Measurements from ENCODE around the gene KCNB1.
A peak's percentile ranks its signal among the peaks of the same experiment; 100 is the strongest.

KCNB1 gene

GRCh38 chr20:49446808-49447207, 35.7 kb downstream of the KCNB1 start:
- Histone ChIP-seq H3K4ac (ENCODE audit: low read length) (no peak overlapping the region), H3K23ac (ENCODE audit: low read depth, low read length, poor library complexity) (no peak overlapping the region), H2AFZ (ENCODE audit: low read length) (no peak overlapping the region), H4K91ac (ENCODE audit: low read depth, low read length, poor library complexity) (no peak overlapping the region), H2BK120ac (ENCODE audit: low read depth, low read length) (no peak overlapping the region), H2BK5ac (ENCODE audit: low read length) (no peak overlapping the region), H3K27me3 (ENCODE audit: control insufficient read depth in 3 of 3, insufficient read depth in 3 of 3, low read depth in 1 of 3, low read length in 3 of 3) (no peaks in the 10 kb centered on the region), H3K4me3 (ENCODE audit: low read length in 2 of 2) (no peak overlapping the region), H3K14ac (ENCODE audit: low read length) (no peak overlapping the region), H2BK15ac (ENCODE audit: low read length) (no peak overlapping the region), H3K18ac (ENCODE audit: low read length) (no peak overlapping the region), H3K4me2 (ENCODE audit: insufficient read depth, low read length, poor library complexity, severe bottlenecking) (no peak overlapping the region), H3K9me3 (replicated peaks in 1 of 2; ENCODE audit: control insufficient read depth in 2 of 2, insufficient read depth in 1 of 2, low read depth in 1 of 2, low read length in 2 of 2) (no peaks in the 10 kb centered on the region), H3K79me1 (ENCODE audit: low read depth, low read length) (no peaks in the 10 kb centered on the region), H4K8ac (ENCODE audit: low read depth, low read length) (no peak overlapping the region), H2BK12ac (ENCODE audit: low read length) (no peak overlapping the region), H3K4me1 (ENCODE audit: control insufficient read depth in 2 of 2, insufficient read depth in 1 of 2, low read depth in 1 of 2, low read length in 2 of 2) (peaks cover 17 to 21% of the 10 kb centered on the region in 2 donors), H3K9ac (ENCODE audit: low read depth, low read length, poor library complexity) (no peak overlapping the region), H2AK5ac (ENCODE audit: low read depth, low read length) (no peak overlapping the region), H3K27ac (replicated peaks; ENCODE audit: low read length) (no peak overlapping the region), H3K36me3 (replicated peaks in 1 of 2; ENCODE audit: control insufficient read depth in 2 of 2, insufficient read depth in 2 of 2, low read length in 2 of 2) (no peaks in the 10 kb centered on the region)
- DNase-seq (ENCODE audit: low spot score) = peak; percentile 36
- WGBS, 2 donors (ENCODE audit: extremely low coverage in 2 of 2, insufficient read length in 2 of 2, insufficient replicate concordance in 1 of 2) = no CpG with 5 or more reads among the region's 5 CpGs

GRCh38 chr20:49446080-49446479, 36.4 kb downstream of the KCNB1 start:
- no peak overlapping the region for H3K14ac ChIP-seq (ENCODE audit: low read length)
- no peak overlapping the region for H3K4ac ChIP-seq (ENCODE audit: low read length)
- H3K4me3 ChIP-seq (ENCODE audit: low read length in 2 of 2) = no peak overlapping the region
- H3K27me3 ChIP-seq (ENCODE audit: control insufficient read depth in 3 of 3, insufficient read depth in 3 of 3, low read depth in 1 of 3, low read length in 3 of 3) = no peaks in the 10 kb centered on the region
- no peak overlapping the region for H2BK120ac ChIP-seq (ENCODE audit: low read depth, low read length)
- no peaks in the 10 kb centered on the region for H3K79me1 ChIP-seq (ENCODE audit: low read depth, low read length)
- H3K9ac ChIP-seq (ENCODE audit: low read depth, low read length, poor library complexity) = peak overlapping the region; percentile 16
- no peaks in the 10 kb centered on the region for H3K36me3 ChIP-seq (replicated peaks in 1 of 2; ENCODE audit: control insufficient read depth in 2 of 2, insufficient read depth in 2 of 2, low read length in 2 of 2)
- no peak overlapping the region for H3K27ac ChIP-seq (replicated peaks; ENCODE audit: low read length)
- H3K9me3 ChIP-seq (replicated peaks in 1 of 2; ENCODE audit: control insufficient read depth in 2 of 2, insufficient read depth in 1 of 2, low read depth in 1 of 2, low read length in 2 of 2) = no peaks in the 10 kb centered on the region
- no CpG with 5 or more reads among the region's 3 CpGs for WGBS, 2 donors (ENCODE audit: extremely low coverage in 2 of 2, insufficient read length in 2 of 2, insufficient replicate concordance in 1 of 2)
- no peak overlapping the region for H4K91ac ChIP-seq (ENCODE audit: low read depth, low read length, poor library complexity)
- no peak overlapping the region for H2BK15ac ChIP-seq (ENCODE audit: low read length)
- H2AK5ac ChIP-seq (ENCODE audit: low read depth, low read length) = no peak overlapping the region
- H2AFZ ChIP-seq (ENCODE audit: low read length) = no peak overlapping the region
- no peak overlapping the region for H4K8ac ChIP-seq (ENCODE audit: low read depth, low read length)
- H2BK5ac ChIP-seq (ENCODE audit: low read length) = no peak overlapping the region
- H3K18ac ChIP-seq (ENCODE audit: low read length) = no peak overlapping the region
- H3K4me1 ChIP-seq (ENCODE audit: control insufficient read depth in 2 of 2, insufficient read depth in 1 of 2, low read depth in 1 of 2, low read length in 2 of 2) = peaks cover 17 to 21% of the 10 kb centered on the region in 2 donors
- H3K4me2 ChIP-seq (ENCODE audit: insufficient read depth, low read length, poor library complexity, severe bottlenecking) = no peak overlapping the region
- no peak overlapping the region for H3K23ac ChIP-seq (ENCODE audit: low read depth, low read length, poor library complexity)
- no peak for DNase-seq (ENCODE audit: low spot score)
- H2BK12ac ChIP-seq (ENCODE audit: low read length) = no peak overlapping the region

GRCh38 chr20:49445176-49445575, 37.3 kb downstream of the KCNB1 start:
- no peak overlapping the region for H2AK5ac ChIP-seq (ENCODE audit: low read depth, low read length)
- no peak for DNase-seq (ENCODE audit: low spot score)

GRCh38 chr20:49444553-49444990, 37.9 kb downstream of the KCNB1 start:
- Histone ChIP-seq H3K18ac (ENCODE audit: low read length) (no peak overlapping the region), H3K9me3 (replicated peaks in 1 of 2; ENCODE audit: control insufficient read depth in 2 of 2, insufficient read depth in 1 of 2, low read depth in 1 of 2, low read length in 2 of 2) (no peaks in the 10 kb centered on the region), H3K4ac (ENCODE audit: low read length) (no peak overlapping the region), H2AK5ac (ENCODE audit: low read depth, low read length) (no peak overlapping the region), H3K36me3 (replicated peaks in 1 of 2; ENCODE audit: control insufficient read depth in 2 of 2, insufficient read depth in 2 of 2, low read length in 2 of 2) (no peaks in the 10 kb centered on the region), H4K8ac (ENCODE audit: low read depth, low read length) (no peak overlapping the region), H4K91ac (ENCODE audit: low read depth, low read length, poor library complexity) (no peak overlapping the region), H2BK120ac (ENCODE audit: low read depth, low read length) (no peak overlapping the region), H2BK12ac (ENCODE audit: low read length) (no peak overlapping the region), H3K14ac (ENCODE audit: low read length) (no peak overlapping the region), H3K9ac (ENCODE audit: low read depth, low read length, poor library complexity) (no peak overlapping the region), H3K27ac (replicated peaks; ENCODE audit: low read length) (no peak overlapping the region), H3K4me1 (ENCODE audit: control insufficient read depth in 2 of 2, insufficient read depth in 1 of 2, low read depth in 1 of 2, low read length in 2 of 2) (peaks cover 9 to 14% of the 10 kb centered on the region in 2 donors), H2BK15ac (ENCODE audit: low read length) (no peak overlapping the region), H3K4me3 (ENCODE audit: low read length in 2 of 2) (no peak overlapping the region), H2BK5ac (ENCODE audit: low read length) (no peak overlapping the region), H3K79me1 (ENCODE audit: low read depth, low read length) (no peaks in the 10 kb centered on the region), H3K4me2 (ENCODE audit: insufficient read depth, low read length, poor library complexity, severe bottlenecking) (no peak overlapping the region), H2AFZ (ENCODE audit: low read length) (no peak overlapping the region), H3K27me3 (ENCODE audit: control insufficient read depth in 3 of 3, insufficient read depth in 3 of 3, low read depth in 1 of 3, low read length in 3 of 3) (no peaks in the 10 kb centered on the region), H3K23ac (ENCODE audit: low read depth, low read length, poor library complexity) (no peak overlapping the region)
- DNase-seq (ENCODE audit: low spot score) = no peak
- WGBS, 2 donors (ENCODE audit: extremely low coverage in 2 of 2, insufficient read length in 2 of 2, insufficient replicate concordance in 1 of 2) = no CpG with 5 or more reads among the region's 1 CpG

More at GRCh38 chr20:49445176-49445575, 37.3 kb downstream of the KCNB1 start:
- Histone ChIP-seq H3K23ac (ENCODE audit: low read depth, low read length, poor library complexity) (no peak overlapping the region), H2BK120ac (ENCODE audit: low read depth, low read length) (no peak overlapping the region), H3K9me3 (replicated peaks in 1 of 2; ENCODE audit: control insufficient read depth in 2 of 2, insufficient read depth in 1 of 2, low read depth in 1 of 2, low read length in 2 of 2) (no peaks in the 10 kb centered on the region), H3K18ac (ENCODE audit: low read length) (no peak overlapping the region), H4K91ac (ENCODE audit: low read depth, low read length, poor library complexity) (no peak overlapping the region), H3K14ac (ENCODE audit: low read length) (no peak overlapping the region), H3K4me2 (ENCODE audit: insufficient read depth, low read length, poor library complexity, severe bottlenecking) (no peak overlapping the region), H3K27me3 (ENCODE audit: control insufficient read depth in 3 of 3, insufficient read depth in 3 of 3, low read depth in 1 of 3, low read length in 3 of 3) (no peaks in the 10 kb centered on the region), H2AFZ (ENCODE audit: low read length) (no peak overlapping the region), H4K8ac (ENCODE audit: low read depth, low read length) (no peak overlapping the region), H3K9ac (ENCODE audit: low read depth, low read length, poor library complexity) (no peak overlapping the region), H3K27ac (replicated peaks; ENCODE audit: low read length) (no peak overlapping the region), H2BK15ac (ENCODE audit: low read length) (no peak overlapping the region), H2BK12ac (ENCODE audit: low read length) (no peak overlapping the region), H3K79me1 (ENCODE audit: low read depth, low read length) (no peaks in the 10 kb centered on the region), H3K4ac (ENCODE audit: low read length) (no peak overlapping the region), H2BK5ac (ENCODE audit: low read length) (no peak overlapping the region), H3K4me3 (ENCODE audit: low read length in 2 of 2) (no peak overlapping the region), H3K4me1 (ENCODE audit: control insufficient read depth in 2 of 2, insufficient read depth in 1 of 2, low read depth in 1 of 2, low read length in 2 of 2) (peaks cover 13 to 17% of the 10 kb centered on the region in 2 donors), H3K36me3 (replicated peaks in 1 of 2; ENCODE audit: control insufficient read depth in 2 of 2, insufficient read depth in 2 of 2, low read length in 2 of 2) (no peaks in the 10 kb centered on the region)
- WGBS, 2 donors (ENCODE audit: extremely low coverage in 2 of 2, insufficient read length in 2 of 2, insufficient replicate concordance in 1 of 2) = no CpG with 5 or more reads among the region's 5 CpGs
